ES-I3 (cell line): ENCODE results near the gene ERP27.
A peak's percentile ranks its signal among the peaks of the same experiment; 100 is the strongest.

ENCODE experiments used
- H3K36me3 ChIP-seq: 2 replicates; pipeline ENCODE4 v1.6.1; 2013; ENCODE audit warnings: mild to moderate bottlenecking, low read length, control low read depth, moderate library complexity; ENCODE audit not compliant: insufficient read depth
- H3K4me1 ChIP-seq: 2 replicates; pipeline ENCODE4 v1.6.1; 2013; ENCODE audit warnings: mild to moderate bottlenecking, control low read depth, low read length; ENCODE audit not compliant: insufficient read depth
- H3K9ac ChIP-seq: 2 replicates; pipeline ENCODE4 v1.6.1; 2013; ENCODE audit warnings: low read depth, mild to moderate bottlenecking, low read length, moderate library complexity
- H3K9me3 ChIP-seq: 2 replicates; pipeline ENCODE4 v1.6.1; 2013; ENCODE audit warnings: mild to moderate bottlenecking, low read length, moderate library complexity; ENCODE audit not compliant: control insufficient read depth, insufficient read depth

Gene ERP27

DNA sequence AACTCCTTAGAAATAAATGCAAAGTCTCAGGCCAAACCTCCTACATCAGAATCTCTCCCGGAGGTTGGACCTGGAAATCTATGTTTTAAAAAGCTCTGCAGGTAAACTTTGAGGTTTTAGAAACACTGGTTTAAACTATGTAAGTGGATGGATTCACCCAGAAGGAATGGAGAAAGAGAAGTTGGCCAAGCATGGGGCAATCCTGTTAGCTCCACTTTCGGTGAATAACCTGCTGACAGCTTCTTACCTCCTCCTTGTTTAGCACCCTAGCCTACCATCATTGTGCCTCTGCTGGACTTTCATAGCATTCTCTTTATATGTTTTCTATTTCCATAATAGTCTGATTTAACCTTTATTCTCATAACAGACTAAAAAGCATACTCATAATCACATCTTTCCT, 26.1 kb upstream of the ERP27 start:
- H3K36me3 ChIP-seq, result no peaks in the 10 kb centered on the region
- H3K9ac ChIP-seq, result no peak overlapping the region
- H3K9me3 ChIP-seq, result no peaks in the 10 kb centered on the region
- H3K4me1 ChIP-seq, result 0 out of 2 replicates have a peak, but pooled peaks cover 5% of the 10 kb centered on the region

GRCh38 chr12:14963520-14963919, 25.2 kb upstream of the ERP27 start:
- Histone ChIP-seq H3K9ac (no peak overlapping the region), H3K9me3 (no peaks in the 10 kb centered on the region), H3K4me1 (0 out of 2 replicates have a peak, but pooled peaks cover 5% of the 10 kb centered on the region), H3K36me3 (no peaks in the 10 kb centered on the region)

- 0 out of 2 replicates have a peak, but pooled peaks cover 8% of the 10 kb centered on the region for H3K4me1 ChIP-seq
- no peaks in the 10 kb centered on the region for H3K9me3 ChIP-seq
- H3K9ac ChIP-seq, result no peak overlapping the region
- no peaks in the 10 kb centered on the region for H3K36me3 ChIP-seq
Observed at GRCh38 chr12:14962797-14963196, 24.5 kb upstream of the ERP27 start.

GRCh38 chr12:14962153-14962539, 23.8 kb upstream of the ERP27 start:
- no peak overlapping the region for H3K9ac ChIP-seq
- no peaks in the 10 kb centered on the region for H3K9me3 ChIP-seq
- 0 out of 2 replicates have a peak, but pooled peaks cover 11% of the 10 kb centered on the region for H3K4me1 ChIP-seq
- no peaks in the 10 kb centered on the region for H3K36me3 ChIP-seq

DNA sequence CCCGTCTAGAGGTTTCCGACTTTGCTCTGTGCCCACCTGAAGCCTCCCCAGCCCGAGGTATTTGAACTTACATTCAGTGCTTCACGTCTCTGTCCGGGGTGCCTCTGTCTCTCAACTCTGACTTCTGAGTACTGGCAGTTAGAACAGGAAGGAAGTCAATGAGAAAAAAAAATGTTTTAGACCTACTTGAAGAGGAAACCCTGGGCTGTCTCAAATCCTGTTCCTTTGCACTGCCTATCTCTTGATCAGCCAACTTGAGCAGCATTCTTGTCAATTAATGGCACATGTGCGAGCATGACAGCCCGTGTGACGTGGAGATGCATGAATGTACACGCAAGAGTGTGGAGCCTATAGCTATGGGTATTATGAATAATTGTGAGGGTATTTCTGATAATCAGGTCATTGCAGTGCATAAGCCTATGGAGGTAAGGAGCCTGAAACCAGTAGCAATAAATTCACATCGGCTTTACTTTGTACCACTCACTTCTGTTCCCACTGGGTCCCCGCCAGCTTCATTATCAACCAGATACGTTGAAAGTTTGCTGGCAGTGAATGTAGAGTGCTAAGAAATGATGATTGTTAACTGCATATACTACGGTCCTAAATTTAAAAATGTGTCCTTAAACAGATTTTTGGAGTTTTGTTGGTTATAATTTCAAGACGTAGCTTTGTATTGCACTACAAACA, 23.3 kb upstream of the ERP27 start, which contains the start of gene ARHGDIB:
Gene ARHGDIB (minus strand): TSS at position 136 of the 687 bp plus-strand sequence. CDS start 10,889 bp downstream, outside the sequence.
- H3K9ac ChIP-seq, result peak within 1 kb of the TSS; percentile 41; the same call in 1 of the 2 replicates

DNA sequence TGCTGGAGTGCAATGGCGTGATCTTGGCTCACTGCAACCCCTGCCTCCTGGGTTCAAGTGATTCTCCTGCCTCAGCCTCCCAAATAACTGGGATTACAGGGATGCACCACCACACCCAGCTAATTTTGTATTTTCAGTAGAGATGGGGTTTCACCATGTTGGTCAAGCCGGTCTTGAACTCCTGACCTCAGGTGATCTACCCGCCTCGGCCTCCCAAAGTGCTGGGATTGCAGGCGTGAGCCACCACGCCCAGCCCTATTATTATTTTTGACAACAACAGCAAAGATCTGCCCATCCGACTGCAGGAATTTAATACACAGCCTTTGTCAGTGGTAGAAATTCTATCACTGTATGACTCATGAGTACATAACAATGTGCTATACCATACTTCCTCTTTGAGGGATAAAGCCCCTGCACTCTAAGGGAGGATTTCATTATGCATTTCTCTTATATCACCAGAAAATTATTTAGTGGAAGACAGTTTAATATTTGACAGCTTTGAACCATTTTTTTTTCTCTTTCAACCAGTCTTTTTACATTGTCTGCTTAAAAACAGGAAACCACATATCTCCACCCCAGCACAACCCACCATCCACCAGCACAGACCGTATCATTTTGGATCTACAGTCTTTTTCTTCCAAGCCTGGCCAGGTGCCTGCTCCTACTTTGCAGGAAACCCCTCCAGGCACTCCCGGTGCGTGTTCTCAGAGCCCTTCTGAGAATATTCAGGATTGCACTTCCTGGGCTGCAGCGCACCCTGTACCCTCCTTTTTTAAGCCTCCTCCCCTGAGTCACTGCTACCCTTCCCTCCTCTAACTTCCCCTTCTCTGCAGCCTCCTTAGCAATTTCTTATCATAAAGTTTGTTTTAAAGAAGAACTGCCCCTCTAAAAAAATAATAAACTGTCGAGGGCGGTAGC, 22.5 kb upstream of the ERP27 start:
- peak overlapping the region; percentile 41; the same call in 1 of the 2 replicates for H3K9ac ChIP-seq
- H3K4me1 ChIP-seq, result peaks cover 16% of the 10 kb centered on the region
- H3K9me3 ChIP-seq, result no peaks in the 10 kb centered on the region
- no peaks in the 10 kb centered on the region for H3K36me3 ChIP-seq

More for the DNA sequence above, 23.3 kb upstream of the ERP27 start, which contains the start of gene ARHGDIB:
- Histone ChIP-seq H3K9me3 (no peaks in the 10 kb centered on the region), H3K4me1 (peaks cover 12% of the 10 kb centered on the region), H3K36me3 (no peaks in the 10 kb centered on the region)

DNA sequence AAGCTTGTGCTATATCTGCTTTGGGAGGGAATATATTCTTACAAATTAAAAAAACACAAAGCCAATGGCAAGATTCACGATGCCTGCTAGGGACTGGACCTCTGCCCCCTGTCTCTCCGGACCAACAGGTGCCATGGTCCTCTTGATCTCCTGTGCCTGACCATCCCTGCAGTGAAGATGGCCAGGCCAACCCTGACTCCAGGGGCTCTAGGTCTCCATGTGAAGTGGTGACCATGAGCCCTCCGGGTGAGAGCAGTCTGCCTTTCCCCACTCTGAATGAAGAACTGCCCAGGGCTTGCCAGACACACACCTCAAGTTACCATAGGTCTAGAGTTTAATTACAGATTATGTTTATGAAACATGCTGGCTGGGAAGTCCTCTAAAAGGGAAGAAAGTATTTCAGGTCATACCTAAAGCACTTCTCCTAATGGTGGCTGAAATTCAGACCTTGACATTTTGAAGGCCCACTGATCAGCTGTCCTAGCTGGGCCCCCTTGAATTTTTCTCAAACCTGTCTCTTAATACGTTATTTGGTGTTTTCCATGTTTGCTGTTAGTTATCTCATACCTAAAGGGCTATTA, 21.7 kb upstream of the ERP27 start:
- Histone ChIP-seq H3K36me3 (no peaks in the 10 kb centered on the region), H3K9me3 (no peaks in the 10 kb centered on the region), H3K9ac (no peak overlapping the region), H3K4me1 (peaks cover 16% of the 10 kb centered on the region)

DNA sequence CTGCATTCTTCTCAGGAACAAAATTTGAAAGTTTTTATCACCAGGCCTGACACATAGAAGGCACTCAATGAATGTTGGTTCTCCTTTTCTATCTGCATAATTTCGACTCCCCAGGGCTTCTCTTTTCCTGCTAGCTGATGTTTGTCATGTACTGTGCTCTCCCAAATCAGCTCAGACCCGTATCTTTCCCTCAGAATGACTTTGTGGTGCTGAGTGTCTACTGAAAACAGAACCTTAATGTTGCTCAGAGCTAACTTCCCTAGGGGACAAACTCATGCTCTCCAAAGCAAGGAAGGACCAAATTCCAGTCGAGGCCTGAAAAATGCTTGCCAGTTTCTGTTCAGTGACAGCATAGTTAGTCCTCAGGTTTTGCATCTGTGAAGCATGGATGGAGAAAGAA, 21.1 kb upstream of the ERP27 start:
- Histone ChIP-seq H3K9me3 (no peaks in the 10 kb centered on the region), H3K4me1 (peaks cover 18% of the 10 kb centered on the region), H3K9ac (no peak overlapping the region), H3K36me3 (no peaks in the 10 kb centered on the region)

GRCh38 chr12:14959126-14959440, 20.7 kb upstream of the ERP27 start:
- Histone ChIP-seq H3K4me1 (peaks cover 21% of the 10 kb centered on the region), H3K9me3 (no peaks in the 10 kb centered on the region), H3K9ac (no peak overlapping the region), H3K36me3 (no peaks in the 10 kb centered on the region)

DNA sequence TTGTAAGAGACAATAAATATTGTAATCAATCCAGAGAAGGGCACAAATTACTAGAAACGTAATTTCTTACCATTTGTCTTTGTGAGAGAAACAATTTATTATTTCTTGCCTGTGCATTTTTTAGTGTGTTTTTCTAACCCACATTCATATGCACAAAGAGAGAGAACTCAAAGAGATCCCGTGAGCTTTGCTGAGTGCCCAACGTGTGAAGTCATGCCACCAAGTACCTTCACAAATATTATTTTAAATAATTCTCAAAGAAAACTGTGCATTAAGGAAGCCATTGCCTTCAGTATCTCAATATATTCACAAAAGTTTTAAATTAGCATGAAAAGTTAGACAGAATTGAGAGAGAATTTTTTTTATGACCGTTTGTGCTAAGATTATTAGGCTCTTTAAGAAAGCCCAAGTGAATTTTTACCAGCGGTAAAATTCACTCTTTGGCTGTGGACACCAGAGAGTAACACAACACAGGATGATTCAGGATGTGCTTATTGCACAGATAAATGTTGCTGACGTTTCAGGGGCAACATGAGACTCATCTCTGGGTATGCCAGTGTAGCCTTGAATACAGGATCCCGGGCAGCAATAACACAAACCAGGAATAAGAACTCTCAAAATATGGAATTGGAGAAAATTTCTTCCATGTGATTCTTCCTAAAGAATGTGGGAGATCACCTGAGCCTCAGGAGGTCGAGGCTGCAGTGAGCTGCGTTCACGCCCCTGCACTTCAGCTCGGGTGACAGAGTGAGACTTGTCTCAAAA, 20.2 kb upstream of the ERP27 start:
- Histone ChIP-seq H3K4me1 (peaks cover 21% of the 10 kb centered on the region), H3K36me3 (no peaks in the 10 kb centered on the region), H3K9ac (no peak overlapping the region), H3K9me3 (no peaks in the 10 kb centered on the region)

DNA sequence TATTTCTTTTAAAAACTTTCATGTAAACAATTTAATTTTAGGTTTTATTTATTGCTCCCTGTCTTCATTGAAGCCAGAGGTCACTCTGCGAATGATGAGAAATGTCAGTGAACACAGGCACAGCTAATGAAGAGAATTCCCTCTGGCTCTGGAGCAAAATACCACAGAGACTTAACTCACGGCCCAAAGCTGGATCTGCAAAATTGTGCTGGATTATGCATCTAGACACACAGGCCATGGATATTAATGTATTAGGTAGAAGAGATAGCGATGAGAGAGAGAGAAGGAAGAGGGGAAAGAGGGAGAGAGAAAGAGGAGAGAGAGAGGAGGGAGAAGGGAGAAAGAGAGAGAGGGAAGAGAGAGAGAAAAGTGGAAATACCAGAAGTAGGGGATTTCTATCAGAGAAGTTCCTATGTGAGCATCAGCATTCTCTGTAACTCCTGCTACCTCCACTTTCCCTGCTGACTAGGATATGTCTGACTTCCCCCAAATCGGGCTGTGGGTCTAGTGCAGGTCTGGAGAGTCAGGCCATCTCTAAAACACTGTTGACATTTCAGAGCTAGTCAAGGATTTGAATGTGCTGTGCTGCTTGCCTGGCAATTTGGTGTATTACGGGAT, 19.3 kb upstream of the ERP27 start:
- H3K36me3 ChIP-seq, result no peaks in the 10 kb centered on the region
- no peaks in the 10 kb centered on the region for H3K9me3 ChIP-seq
- no peak overlapping the region for H3K9ac ChIP-seq
- H3K4me1 ChIP-seq, result peaks cover 21% of the 10 kb centered on the region

DNA sequence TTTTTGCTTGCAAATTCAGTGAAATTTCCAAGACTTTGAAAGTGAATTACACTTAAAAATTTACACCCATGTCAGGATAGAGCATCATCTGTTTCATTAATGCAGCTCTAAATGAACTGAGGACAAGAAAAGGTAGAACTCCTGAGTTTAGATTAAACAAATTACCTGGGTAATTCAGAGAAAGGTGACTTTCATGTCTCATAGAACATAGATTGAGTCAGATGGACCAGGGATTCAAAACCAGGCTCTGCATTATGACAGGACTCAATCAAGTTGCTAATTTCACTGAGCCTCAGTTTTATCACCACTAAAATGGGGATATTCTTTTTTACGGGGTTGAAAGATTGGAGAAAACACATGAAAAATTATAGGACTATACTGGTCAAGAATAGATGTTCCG, 18.6 kb upstream of the ERP27 start:
- Histone ChIP-seq H3K4me1 (peaks cover 21% of the 10 kb centered on the region), H3K9ac (no peak overlapping the region), H3K36me3 (no peaks in the 10 kb centered on the region), H3K9me3 (no peaks in the 10 kb centered on the region)

GRCh38 chr12:14956024-14956891, 17.9 kb upstream of the ERP27 start:
- H3K9ac ChIP-seq, result no peak overlapping the region
- no peaks in the 10 kb centered on the region for H3K9me3 ChIP-seq
- no peaks in the 10 kb centered on the region for H3K36me3 ChIP-seq
- peaks cover 21% of the 10 kb centered on the region for H3K4me1 ChIP-seq
